Retinal pigment epithelial cell (primary cell): ENCODE data around the gene TUBB6.
A peak's percentile ranks its signal among the peaks of the same experiment; 100 is the strongest.

ENCODE experiments used
- DNase-seq: peaks from one replicate; pipeline ENCODE4 v3.0.0-alpha.2; 2010; ENCODE audit warnings: low read depth
- H3K4me3 ChIP-seq: 2 replicates; pipeline ENCODE4 v1.5.1; 2011; ENCODE audit warnings: mild to moderate bottlenecking, low read length, control low read depth, moderate library complexity
- TF ChIP-seq, protein P1 (sequence below): conservative IDR thresholded peaks from 2 replicates; pipeline ENCODE4 v1.5.1; 2011; ENCODE audit warnings: low read depth, low read length, control low read depth, inconsistent platforms

TUBB6 gene

GRCh38 chr18:12276736-12277554 is 31.1 kb upstream of the TUBB6 start:
- H3K4me3 ChIP-seq, result no peak overlapping the region
- TF ChIP-seq, protein P1, sequence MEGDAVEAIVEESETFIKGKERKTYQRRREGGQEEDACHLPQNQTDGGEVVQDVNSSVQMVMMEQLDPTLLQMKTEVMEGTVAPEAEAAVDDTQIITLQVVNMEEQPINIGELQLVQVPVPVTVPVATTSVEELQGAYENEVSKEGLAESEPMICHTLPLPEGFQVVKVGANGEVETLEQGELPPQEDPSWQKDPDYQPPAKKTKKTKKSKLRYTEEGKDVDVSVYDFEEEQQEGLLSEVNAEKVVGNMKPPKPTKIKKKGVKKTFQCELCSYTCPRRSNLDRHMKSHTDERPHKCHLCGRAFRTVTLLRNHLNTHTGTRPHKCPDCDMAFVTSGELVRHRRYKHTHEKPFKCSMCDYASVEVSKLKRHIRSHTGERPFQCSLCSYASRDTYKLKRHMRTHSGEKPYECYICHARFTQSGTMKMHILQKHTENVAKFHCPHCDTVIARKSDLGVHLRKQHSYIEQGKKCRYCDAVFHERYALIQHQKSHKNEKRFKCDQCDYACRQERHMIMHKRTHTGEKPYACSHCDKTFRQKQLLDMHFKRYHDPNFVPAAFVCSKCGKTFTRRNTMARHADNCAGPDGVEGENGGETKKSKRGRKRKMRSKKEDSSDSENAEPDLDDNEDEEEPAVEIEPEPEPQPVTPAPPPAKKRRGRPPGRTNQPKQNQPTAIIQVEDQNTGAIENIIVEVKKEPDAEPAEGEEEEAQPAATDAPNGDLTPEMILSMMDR, result no peak
- no peak for DNase-seq

- TF ChIP-seq, protein P1, result peak; percentile 33
- no peak for DNase-seq
- peak overlapping the region; percentile 30 for H3K4me3 ChIP-seq
Observed at GRCh38 chr18:12278215-12278671, 29.8 kb upstream of the TUBB6 start.

DNA sequence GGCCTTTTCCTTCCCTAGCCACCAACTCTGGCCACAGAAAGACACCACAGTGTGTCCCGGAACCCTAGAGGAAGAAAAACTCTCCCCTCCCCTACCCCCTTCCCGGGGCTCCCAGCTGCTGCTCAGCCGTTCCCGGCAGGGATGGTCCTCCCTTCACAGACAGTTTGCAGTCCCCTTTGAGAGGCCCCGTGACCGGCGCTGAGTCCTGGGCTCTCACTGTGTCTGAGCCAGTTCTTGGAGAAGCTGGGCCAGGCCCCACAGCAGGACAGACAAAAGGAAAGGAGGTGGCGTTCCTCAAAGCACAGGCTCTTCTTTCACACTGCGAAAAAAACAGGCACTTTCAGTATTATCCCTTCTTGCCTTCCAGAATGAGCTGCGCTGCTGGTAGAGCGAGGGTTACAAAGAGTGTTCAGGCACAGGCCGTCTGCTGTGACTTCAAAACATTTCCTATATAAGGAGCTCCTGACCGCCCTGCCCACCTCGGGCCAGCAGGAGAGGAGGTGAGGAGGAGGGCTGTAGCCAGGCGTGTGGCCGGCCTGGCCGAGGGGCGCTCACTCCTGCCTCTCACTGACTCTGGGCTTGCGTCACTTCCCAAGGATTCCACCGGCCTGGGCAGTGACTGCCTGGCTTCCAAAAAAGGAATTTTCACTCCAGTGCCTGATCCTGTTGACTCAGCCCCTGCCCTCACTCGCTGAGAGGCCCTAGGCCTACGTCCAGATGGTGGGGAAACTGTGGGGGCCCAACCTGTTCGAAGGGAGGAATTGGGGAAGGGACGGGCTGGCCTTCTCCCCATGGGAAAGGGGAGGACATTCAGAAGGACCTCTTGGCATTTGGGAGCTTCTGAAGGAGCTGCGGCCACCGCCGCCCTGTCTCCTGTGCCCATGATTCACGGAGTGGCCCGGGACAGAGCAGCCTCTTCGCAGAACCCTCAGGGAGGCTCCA is 29.0 kb upstream of the TUBB6 start:
- TF ChIP-seq, protein P1, result no peak
- peak overlapping the region; percentile 30 for H3K4me3 ChIP-seq
- DNase-seq, result peak; percentile 95

- no peak overlapping the region for H3K4me3 ChIP-seq
- no peak for DNase-seq
- TF ChIP-seq, protein P1, result no peak
Observed at GRCh38 chr18:12279781-12280531, 28.1 kb upstream of the TUBB6 start.

DNA sequence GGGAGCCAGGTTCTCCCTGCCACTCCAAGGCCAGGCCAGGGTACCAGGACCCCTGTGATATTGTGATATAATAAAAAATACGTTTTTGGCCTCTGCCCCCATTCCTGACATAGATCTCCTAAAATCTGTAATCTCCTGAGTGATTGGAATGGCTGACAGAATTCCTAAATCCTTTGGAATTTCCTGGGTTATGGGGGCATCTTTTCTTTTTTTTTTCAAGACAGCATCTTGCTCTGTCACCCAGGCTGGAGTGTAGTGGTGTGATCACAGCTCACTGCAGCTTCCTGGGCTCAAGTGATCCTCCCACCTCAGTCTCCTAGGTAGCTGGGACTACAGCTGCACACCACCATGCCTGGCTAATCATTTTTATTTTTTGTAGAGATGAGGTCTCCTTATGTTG is 26.2 kb upstream of the TUBB6 start:
- no peak overlapping the region for H3K4me3 ChIP-seq
- TF ChIP-seq, protein P1, result no peak
- no peak for DNase-seq

- H3K4me3 ChIP-seq, result no peak overlapping the region
- TF ChIP-seq, protein P1, result no peak
- DNase-seq, result no peak
Observed at GRCh38 chr18:12282442-12283039, 25.5 kb upstream of the TUBB6 start.
